Vagina (tissue), 2 donors: Measurements from ENCODE around the gene MED31. TPM values are rescaled to one million over a fixed set of nuclear protein-coding genes. Genes with fewer than 3 reads are reported as not detected.

Experiments
- DNase-seq, 2 donors: peaks; one replicate each; pipeline ENCODE4 v3.0.0-alpha.2; 2017; ENCODE audit errors: extremely low spot score in 2 of 2
- H3K27ac ChIP-seq: fragments of 200-600 bp; sonication (generic); one replicate; pipeline ENCODE4 v1.5.1; 2019
- H3K27me3 ChIP-seq: fragments of 200-600 bp; sonication (generic); one replicate; pipeline ENCODE4 v1.5.1; 2019
- H3K36me3 ChIP-seq, 2 donors: fragments of 200-600 bp; sonication (generic); one replicate each; pipeline ENCODE4 v1.5.1; 2017 to 2019
- H3K4me1 ChIP-seq: fragments of 200-600 bp; sonication (generic); one replicate; pipeline ENCODE4 v1.5.1; 2019
- H3K4me3 ChIP-seq, 2 donors: fragments of 200-600 bp; sonication (generic); 1 replicate in 1 of 2; 2 replicates in 1 of 2; pipeline ENCODE4 v1.5.1; 2016 to 2019
- H3K9me3 ChIP-seq: fragments of 200-600 bp; sonication (generic); one replicate; pipeline ENCODE4 v1.5.1; 2019
- POLR2A ChIP-seq, 2 donors: fragments of 450-650 bp; IDR thresholded peaks; one replicate each; pipeline ENCODE4 v1.6.1; 2017; ENCODE audit warnings: antibody characterized with exemption in 2 of 2, mild to moderate bottlenecking in 2 of 2, moderate library complexity in 2 of 2
- POLR2AphosphoS5 ChIP-seq, 2 donors: sonication (generic); formaldehyde crosslinking; IDR thresholded peaks; one replicate each; pipeline ENCODE4 v1.9.0; 2017; ENCODE audit warnings: antibody characterized with exemption in 2 of 2, mild to moderate bottlenecking in 2 of 2, low read depth in 1 of 2; ENCODE audit not compliant: insufficient read depth in 1 of 2
- intact Hi-C: fragments of 100-400 bp; cut with DNase I; formaldehyde crosslinking; loops from one replicate; pipeline ENCODE4 v1.15.1; 2023
- total RNA-seq: library from RNA; depleted of rRNA; stranded (reverse); fragments of >200 nt; gene quantifications from one replicate; pipeline ENCODE4 v1.2.3, GENCODE V29; 2016
- TF ChIP-seq, protein P1 (sequence below), 3 experiments: fragments of 450-650 bp in 2 of 3; fragments of 200-600 bp in 1 of 3; sonication (generic) in 1 of 3; IDR thresholded peaks; one replicate each; pipeline ENCODE4 v1.5.1; 2017 to 2019; ENCODE audit warnings: antibody characterized with exemption in 3 of 3, mild to moderate bottlenecking in 2 of 3, moderate library complexity in 2 of 3

MED31 gene
- total RNA-seq, 1 donor from 2014 or later, result 13.3 TPM

DNA sequence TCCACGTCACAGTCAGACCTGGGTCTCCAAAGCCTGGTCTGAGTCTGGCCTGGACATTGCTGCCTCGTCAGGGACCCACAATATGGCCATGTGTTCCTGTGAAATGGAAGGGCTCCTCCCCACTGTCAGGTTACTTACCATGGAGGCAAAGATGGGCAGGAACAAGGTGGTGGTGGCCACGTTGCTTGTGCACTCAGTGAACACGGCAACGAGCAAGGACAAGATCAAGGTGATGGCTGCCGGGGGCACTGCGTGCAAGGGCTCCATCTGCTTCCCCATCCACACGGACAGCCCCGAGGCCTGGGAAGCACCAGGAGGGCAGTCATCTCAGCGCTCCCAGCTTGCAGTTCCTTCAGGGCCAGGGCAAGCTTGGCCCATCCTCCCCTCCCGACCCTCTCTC, 39.2 kb upstream of the MED31 start:
- TF ChIP-seq, protein P1, sequence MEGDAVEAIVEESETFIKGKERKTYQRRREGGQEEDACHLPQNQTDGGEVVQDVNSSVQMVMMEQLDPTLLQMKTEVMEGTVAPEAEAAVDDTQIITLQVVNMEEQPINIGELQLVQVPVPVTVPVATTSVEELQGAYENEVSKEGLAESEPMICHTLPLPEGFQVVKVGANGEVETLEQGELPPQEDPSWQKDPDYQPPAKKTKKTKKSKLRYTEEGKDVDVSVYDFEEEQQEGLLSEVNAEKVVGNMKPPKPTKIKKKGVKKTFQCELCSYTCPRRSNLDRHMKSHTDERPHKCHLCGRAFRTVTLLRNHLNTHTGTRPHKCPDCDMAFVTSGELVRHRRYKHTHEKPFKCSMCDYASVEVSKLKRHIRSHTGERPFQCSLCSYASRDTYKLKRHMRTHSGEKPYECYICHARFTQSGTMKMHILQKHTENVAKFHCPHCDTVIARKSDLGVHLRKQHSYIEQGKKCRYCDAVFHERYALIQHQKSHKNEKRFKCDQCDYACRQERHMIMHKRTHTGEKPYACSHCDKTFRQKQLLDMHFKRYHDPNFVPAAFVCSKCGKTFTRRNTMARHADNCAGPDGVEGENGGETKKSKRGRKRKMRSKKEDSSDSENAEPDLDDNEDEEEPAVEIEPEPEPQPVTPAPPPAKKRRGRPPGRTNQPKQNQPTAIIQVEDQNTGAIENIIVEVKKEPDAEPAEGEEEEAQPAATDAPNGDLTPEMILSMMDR (IDR thresholded peaks at IDR 0.05), result no peak
- no peak for TF ChIP-seq POLR2AphosphoS5 (IDR thresholded peaks at IDR 0.05; ENCODE audit: insufficient read depth in 1 of 2, low read depth in 1 of 2)
- no peak for TF ChIP-seq POLR2A (IDR thresholded peaks at IDR 0.05)
- Histone ChIP-seq H3K27me3 (no peaks in the 10 kb centered on the region), H3K36me3 (no peaks in the 10 kb centered on the region), H3K9me3 (no peaks in the 10 kb centered on the region), H3K4me1 (no peaks in the 10 kb centered on the region), H3K4me3 (no peak overlapping the region), H3K27ac (no peak overlapping the region)
- intact Hi-C loops, result no loop called here
- DNase-seq, result no peak

DNA sequence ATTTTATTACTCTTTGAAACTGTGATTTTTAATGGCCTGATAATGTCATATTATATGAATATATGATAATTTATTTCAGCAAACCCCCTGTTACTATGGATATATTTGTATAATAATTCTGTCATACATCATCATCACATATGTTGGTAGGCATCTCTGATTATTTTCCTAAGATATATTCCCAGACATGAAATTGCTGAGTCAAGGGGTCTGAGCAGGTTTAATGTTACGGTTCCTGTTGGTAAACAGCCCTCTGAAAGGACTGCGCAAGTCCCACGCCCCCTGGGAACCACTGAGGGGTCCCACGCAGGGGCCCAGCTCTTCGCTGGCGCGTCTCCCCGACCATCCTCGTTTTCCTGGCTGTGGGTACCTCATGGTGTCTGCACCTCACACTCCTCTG, 37.5 kb upstream of the MED31 start:
- no peak overlapping the region for H3K4me3 ChIP-seq
- H3K36me3 ChIP-seq, result no peaks in the 10 kb centered on the region
- H3K4me1 ChIP-seq, result no peaks in the 10 kb centered on the region
- no peaks in the 10 kb centered on the region for H3K9me3 ChIP-seq
- no peak overlapping the region for H3K27ac ChIP-seq
- H3K27me3 ChIP-seq, result no peaks in the 10 kb centered on the region
- intact Hi-C loops, result no loop called here
- TF ChIP-seq POLR2A (IDR thresholded peaks at IDR 0.05), result no peak
- TF ChIP-seq POLR2AphosphoS5 (IDR thresholded peaks at IDR 0.05; ENCODE audit: insufficient read depth in 1 of 2, low read depth in 1 of 2), result no peak
- TF ChIP-seq, protein P1 (IDR thresholded peaks at IDR 0.05), result no peak
- no peak for DNase-seq

DNA sequence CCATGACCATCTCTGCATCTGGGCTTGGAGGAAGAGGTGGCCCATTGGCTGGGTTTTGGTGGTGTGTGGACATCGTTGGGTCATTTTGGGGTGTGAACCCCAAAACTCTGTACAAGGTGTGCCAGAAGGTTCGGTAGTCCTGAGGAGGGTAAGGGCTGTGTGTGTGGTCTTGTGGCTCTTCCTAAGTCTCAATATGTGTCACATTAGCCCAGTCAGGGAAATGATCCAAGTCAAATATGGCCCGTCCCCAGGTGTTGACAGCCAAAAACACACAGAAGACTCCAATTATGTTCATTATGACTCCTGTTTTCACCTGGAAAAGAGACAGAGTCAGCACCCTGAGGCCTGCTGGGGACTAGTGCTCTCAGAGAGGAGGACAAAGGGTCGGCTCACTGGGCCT, 34.6 kb upstream of the MED31 start:
- intact Hi-C loops, result no loop called here
- Histone ChIP-seq H3K9me3 (no peaks in the 10 kb centered on the region), H3K4me3 (no peak overlapping the region), H3K4me1 (no peaks in the 10 kb centered on the region), H3K27me3 (no peaks in the 10 kb centered on the region), H3K36me3 (no peaks in the 10 kb centered on the region), H3K27ac (no peak overlapping the region)
- DNase-seq, result no peak
- TF ChIP-seq POLR2A (IDR thresholded peaks at IDR 0.05) (no peak), POLR2AphosphoS5 (IDR thresholded peaks at IDR 0.05; ENCODE audit: insufficient read depth in 1 of 2, low read depth in 1 of 2) (no peak)
- TF ChIP-seq, protein P1 (IDR thresholded peaks at IDR 0.05), result no peak

DNA sequence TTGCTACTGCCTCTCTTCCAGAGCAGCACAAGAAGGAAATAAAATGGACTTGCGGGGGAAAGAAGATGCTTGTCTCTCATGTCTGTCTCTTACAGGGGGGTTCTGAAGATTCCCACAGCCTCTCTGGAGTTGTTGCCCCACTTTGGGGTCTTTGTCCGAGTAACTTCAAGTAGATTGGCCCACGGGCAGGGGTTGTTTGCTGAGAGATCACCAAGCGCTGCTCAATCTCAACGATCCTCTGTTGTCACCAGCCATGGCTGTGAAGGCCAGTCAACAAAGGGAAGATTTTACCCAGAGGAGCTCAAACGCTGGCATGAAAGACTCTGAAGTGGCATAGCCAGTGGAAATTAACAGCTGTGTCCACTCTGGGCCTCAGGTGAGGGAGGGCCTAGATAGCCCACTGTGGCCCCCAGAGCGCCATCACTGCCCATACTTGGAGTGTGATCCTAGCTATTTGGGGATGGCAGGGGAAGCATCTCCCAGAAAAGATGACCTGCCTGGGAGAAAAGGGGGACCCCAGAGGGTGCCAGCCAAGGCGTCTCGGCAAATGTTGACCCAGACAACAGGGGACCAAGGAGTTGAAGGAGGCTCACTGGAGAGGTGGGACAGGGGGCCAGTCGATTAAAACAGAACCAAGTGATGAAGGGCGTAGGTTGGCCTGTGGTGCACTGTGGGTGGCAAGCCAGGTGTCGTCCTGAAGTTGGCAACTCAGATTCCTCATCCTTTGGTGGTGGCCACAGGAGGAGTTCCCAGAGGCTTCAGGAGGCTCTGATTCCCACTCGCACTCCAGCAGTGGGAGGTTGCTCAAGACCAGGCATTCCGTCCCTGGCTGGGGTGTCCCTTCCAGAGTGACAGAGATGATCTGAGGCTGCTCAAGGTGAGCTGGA, 33.7 kb upstream of the MED31 start:
- Histone ChIP-seq H3K36me3 (no peaks in the 10 kb centered on the region), H3K27me3 (no peaks in the 10 kb centered on the region), H3K27ac (no peak overlapping the region), H3K4me3 (no peak overlapping the region), H3K4me1 (no peaks in the 10 kb centered on the region), H3K9me3 (no peaks in the 10 kb centered on the region)
- intact Hi-C loops, result no loop called here
- no peak for DNase-seq
- no peak for TF ChIP-seq POLR2AphosphoS5 (IDR thresholded peaks at IDR 0.05; ENCODE audit: insufficient read depth in 1 of 2, low read depth in 1 of 2)
- TF ChIP-seq, protein P1 (IDR thresholded peaks at IDR 0.05), result no peak
- TF ChIP-seq POLR2A (IDR thresholded peaks at IDR 0.05), result no peak

DNA sequence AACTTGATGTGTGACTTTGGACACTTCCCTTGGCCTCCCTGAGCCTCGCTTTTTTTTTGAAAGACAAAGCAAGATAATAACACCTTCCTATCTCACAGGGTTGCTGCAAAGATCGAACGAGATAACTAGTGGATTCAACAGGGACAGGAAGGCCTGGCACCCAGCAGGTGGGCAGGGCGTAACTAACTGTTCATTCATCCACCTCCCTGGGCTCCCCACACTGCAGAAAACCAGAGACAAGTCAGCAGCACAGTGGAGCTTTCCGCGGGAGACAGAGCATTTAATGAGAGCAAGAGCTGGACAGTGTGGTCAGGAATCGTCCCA, 33.0 kb upstream of the MED31 start:
- TF ChIP-seq POLR2A (IDR thresholded peaks at IDR 0.05) (no peak), POLR2AphosphoS5 (IDR thresholded peaks at IDR 0.05; ENCODE audit: insufficient read depth in 1 of 2, low read depth in 1 of 2) (no peak)
- TF ChIP-seq, protein P1 (IDR thresholded peaks at IDR 0.05), result no peak
- no peaks in the 10 kb centered on the region for H3K4me1 ChIP-seq
- no peaks in the 10 kb centered on the region for H3K9me3 ChIP-seq
- no peak for DNase-seq
- no peak overlapping the region for H3K4me3 ChIP-seq
- H3K36me3 ChIP-seq, result no peaks in the 10 kb centered on the region
- no peak overlapping the region for H3K27ac ChIP-seq
- H3K27me3 ChIP-seq, result no peaks in the 10 kb centered on the region
- intact Hi-C loops, result no loop called here
